HepG2 (cell line): ENCODE data around the gene DNMBP. TPM values are rescaled to one million over a fixed set of nuclear protein-coding genes. Genes with fewer than 3 reads are reported as not detected.
A peak's percentile ranks its signal among the peaks of the same experiment; 100 is the strongest.

Source experiments
- ATAC-seq: fragments of 200-7000 bp; cut with Tn5 transposase; 3 replicates; pipeline ENCODE4 v1.9.1; 2020; ENCODE audit warnings: mild to moderate bottlenecking, moderate library complexity
- BruUV-seq: library from RNA; stranded (reverse); fragments of 400-500 nt; replicated peaks from 2 replicates; lab custom pipeline; 2021; lab: Mats Ljungman, UMichigan
- CTCF ChIA-PET: fragments of 300-600 bp; formaldehyde crosslinking; extraction: SDS; loops from one replicate; lab custom pipeline; 2021; ENCODE audit warnings: low total read pairs, inconsistent platforms, low intra/inter-chr PET ratio; lab: Yijun Ruan, JAX
- POLR2A ChIA-PET: fragments of 350-600 bp; sonication (Branson Sonifier 250); formaldehyde crosslinking; loops from one replicate; lab custom pipeline; 2020; ENCODE audit warnings: antibody characterized with exemption, inconsistent platforms; lab: Yijun Ruan, JAX
- DNase-seq: peaks from one replicate; pipeline ENCODE4 v3.0.0-alpha.2; 2015; ENCODE audit warnings: low spot score
- FAIRE-seq: peaks from 3 replicates; lab custom pipeline; 2011; peaks lifted over from hg19 to GRCh38; lab: Jason Lieb, UNC
- H2AFZ ChIP-seq: one replicate; pipeline ENCODE4 v1.6.1; 2011; ENCODE audit warnings: low read length, inconsistent platforms
- H3K27ac ChIP-seq: fragments of 300-600 bp; 3 replicates; pipeline ENCODE4 v1.8.0; 2011; ENCODE audit warnings: mixed run types, mild to moderate bottlenecking, mixed read lengths, low read length, inconsistent platforms; ENCODE audit not compliant: insufficient read depth; ENCODE audit errors: extremely low read length
- H3K27me3 ChIP-seq, 2 experiments: fragments of 200-600 bp in 1 of 2; 2 replicates in 1 of 2; 3 replicates in 1 of 2; pipeline versions ENCODE4 v1.6.0 to v1.8.0; 2011; ENCODE audit warnings: low read length in 2 of 2, mild to moderate bottlenecking in 2 of 2, moderate library complexity in 2 of 2, inconsistent platforms in 1 of 2; ENCODE audit not compliant: insufficient read depth in 2 of 2, control insufficient read depth in 1 of 2
- H3K36me3 ChIP-seq, 2 experiments: fragments of 200-600 bp in 1 of 2; replicated peaks in 1 of 2; 2 replicates in 1 of 2; 3 replicates in 1 of 2; pipeline versions ENCODE4 v1.5.1 to v1.8.0; 2011; ENCODE audit warnings: low read length in 2 of 2, inconsistent platforms in 1 of 2; ENCODE audit not compliant: insufficient read depth in 2 of 2, control insufficient read depth in 1 of 2
- H3K4me1 ChIP-seq: 2 replicates; pipeline ENCODE4 v1.5.1; 2012; ENCODE audit warnings: low read length, inconsistent platforms; ENCODE audit not compliant: insufficient read depth
- H3K4me2 ChIP-seq: 2 replicates; pipeline ENCODE4 v1.6.0; 2011; ENCODE audit warnings: low read depth, low read length, inconsistent platforms
- H3K4me3 ChIP-seq, 3 experiments: fragments of 200-600 bp in 1 of 3; sonication (generic), shearing (Covaris generic) in 1 of 3; replicated peaks in 1 of 3; 2 replicates each; pipeline ENCODE4 v1.5.1; 2011 to 2016; ENCODE audit warnings: low read length in 3 of 3, inconsistent platforms in 2 of 3, low read depth in 2 of 3, mild to moderate bottlenecking in 2 of 3, control low read depth in 1 of 3, mixed read lengths in 1 of 3; ENCODE audit not compliant: insufficient read depth in 1 of 3
- H3K79me2 ChIP-seq: one replicate; pipeline ENCODE4 v1.6.1; 2011; ENCODE audit warnings: low read length, inconsistent platforms; ENCODE audit not compliant: insufficient read depth
- H3K9ac ChIP-seq: 2 replicates; pipeline ENCODE4 v1.6.0; 2011; ENCODE audit warnings: mild to moderate bottlenecking, low read depth, low read length, inconsistent platforms; ENCODE audit not compliant: insufficient read depth
- H3K9me3 ChIP-seq: 2 replicates; pipeline ENCODE4 v1.5.1; 2012; ENCODE audit warnings: mild to moderate bottlenecking, low read length
- H4K20me1 ChIP-seq: 2 replicates; pipeline ENCODE4 v1.6.0; 2011; ENCODE audit warnings: inconsistent platforms, mild to moderate bottlenecking, low read length, moderate library complexity; ENCODE audit not compliant: insufficient read depth
- ARNT2 ChIP-seq: sonication (generic); formaldehyde crosslinking; IDR thresholded peaks from 2 replicates; pipeline ENCODE4 v1.8.0; 2022; ENCODE audit warnings: mild to moderate bottlenecking, low read depth, missing genetic modification reagents, moderate library complexity
- BRF2 ChIP-seq: sonication (generic); formaldehyde crosslinking; IDR thresholded peaks from 2 replicates; pipeline ENCODE4 v1.8.1; 2022; ENCODE audit warnings: mild to moderate bottlenecking, missing genetic modification reagents
- DZIP1 ChIP-seq: sonication (generic); formaldehyde crosslinking; IDR thresholded peaks from 2 replicates; pipeline ENCODE4 v1.5.0; 2020; ENCODE audit warnings: mild to moderate bottlenecking, missing genetic modification reagents
- KLF15 ChIP-seq: sonication (generic); formaldehyde crosslinking; IDR thresholded peaks from 2 replicates; pipeline ENCODE4 v1.8.1; 2023; ENCODE audit warnings: borderline replicate concordance, mild to moderate bottlenecking, inconsistent platforms, missing genetic modification reagents, mixed read lengths
- MATR3 ChIP-seq: sonication (generic); formaldehyde crosslinking; IDR thresholded peaks from 2 replicates; pipeline ENCODE4 v1.4.0; 2020; ENCODE audit warnings: missing genetic modification reagents
- MED1 ChIP-seq: sonication (generic); formaldehyde crosslinking; IDR thresholded peaks from 2 replicates; pipeline ENCODE4 v1.4.0; 2020; ENCODE audit warnings: missing genetic modification reagents
- NR2F2 ChIP-seq: IDR thresholded peaks from 2 replicates; pipeline ENCODE4 v1.6.1; 2012; ENCODE audit warnings: low read depth, inconsistent platforms, borderline replicate concordance
- POLR2AphosphoS2 ChIP-seq: IDR thresholded peaks from 2 replicates; pipeline ENCODE4 v1.6.1; 2011; ENCODE audit warnings: low read depth, low read length, improper control_type of control experiment
- POLR2AphosphoS5 ChIP-seq: IDR thresholded peaks from 2 replicates; pipeline ENCODE4 v1.6.1; 2012; ENCODE audit warnings: low read depth, low read length
- POLR2G ChIP-seq: fragments of 200-400 bp; formaldehyde crosslinking; IDR thresholded peaks from 2 replicates; pipeline ENCODE4 v1.6.1; 2018; ENCODE audit warnings: mild to moderate bottlenecking, low read depth, low read length, moderate library complexity
- RAD21 ChIP-seq: fragments of 450-650 bp; formaldehyde crosslinking; IDR thresholded peaks from 2 replicates; pipeline ENCODE4 v1.5.0; 2020; ENCODE audit warnings: mild to moderate bottlenecking
- RBM22 ChIP-seq: fragments of 200-400 bp; formaldehyde crosslinking; optimal IDR thresholded peaks from 2 replicates; pipeline ENCODE3; 2017; ENCODE audit warnings: mild to moderate bottlenecking, low read length, moderate library complexity
- SOX6 ChIP-seq, 2 experiments: fragments of 450-650 bp in 1 of 2; sonication (generic) in 1 of 2; formaldehyde crosslinking in 1 of 2; IDR thresholded peaks; 2 replicates each; pipeline versions ENCODE4 v1.4.0 to v1.6.1; 2017 to 2020; ENCODE audit warnings: antibody characterized with exemption in 1 of 2, mild to moderate bottlenecking in 1 of 2, missing genetic modification reagents in 1 of 2
- STAG1 ChIP-seq: sonication (generic); formaldehyde crosslinking; IDR thresholded peaks from 2 replicates; pipeline ENCODE4 v1.4.0; 2020; ENCODE audit warnings: missing genetic modification reagents
- TIGD3 ChIP-seq: sonication (generic); formaldehyde crosslinking; IDR thresholded peaks from 2 replicates; pipeline ENCODE4 v1.5.1; 2020; ENCODE audit warnings: mild to moderate bottlenecking, missing genetic modification reagents, borderline replicate concordance
- U2AF1 ChIP-seq: fragments of 200-400 bp; formaldehyde crosslinking; optimal IDR thresholded peaks from 2 replicates; pipeline ENCODE3; 2017; ENCODE audit warnings: mild to moderate bottlenecking, low read depth, low read length
- ZFP82 ChIP-seq: sonication (generic); formaldehyde crosslinking; IDR thresholded peaks from 2 replicates; pipeline ENCODE4 v1.5.1; 2020; ENCODE audit warnings: mild to moderate bottlenecking, missing genetic modification reagents, borderline replicate concordance
- ZNF460 ChIP-seq: sonication (generic); formaldehyde crosslinking; IDR thresholded peaks from 2 replicates; pipeline ENCODE4 v1.5.1; 2020; ENCODE audit warnings: missing genetic modification reagents, mild to moderate bottlenecking, borderline replicate concordance
- ZNF619 ChIP-seq: sonication (generic); formaldehyde crosslinking; IDR thresholded peaks from 2 replicates; pipeline ENCODE4 v1.4.0; 2020; ENCODE audit warnings: mild to moderate bottlenecking, missing genetic modification reagents
- ZNF883 ChIP-seq: sonication (generic); formaldehyde crosslinking; IDR thresholded peaks from 2 replicates; pipeline ENCODE4 v1.5.1; 2020; ENCODE audit warnings: mild to moderate bottlenecking, missing genetic modification reagents; ENCODE audit errors: not compliant biosample characterization
- ZSCAN20 ChIP-seq: sonication (generic); formaldehyde crosslinking; IDR thresholded peaks from 2 replicates; pipeline ENCODE4 v1.4.0; 2020; ENCODE audit warnings: missing genetic modification reagents, mild to moderate bottlenecking, borderline replicate concordance
- WGBS: methylation state at CpG from one replicate; pipeline ENCODE4 v1.1.6; 2017; ENCODE audit warnings: low lambda C conversion rate; 5-methylcytosine and 5-hydroxymethylcytosine counted together
- in situ Hi-C: cut with HindIII; loops from 2 replicates; pipeline ENCODE4 v1.10.0; 2017; ENCODE audit warnings: low pct_unique_long_range_greater_than_20kb; ENCODE audit not compliant: extremely low pct_ligation_motif_present
- intact Hi-C: fragments of 100-400 bp; cut with micrococcal nuclease; formaldehyde crosslinking; loops from one replicate; pipeline ENCODE4 v1.10.0; 2022; ENCODE audit not compliant: unreplicated experiment
- polyA plus RNA-seq, 8 experiments: library from polyadenylated mRNA; depleted of rRNA in 3 of 8; stranded (reverse) in 7 of 8; unstranded in 1 of 8; fragments of >200 nt; fragmentation: Illumina TruSeq in 4 of 8; extraction: Trizol in 4 of 8; gene quantifications; 2 replicates each; pipeline versions ENCODE4 v1.2.1 to v1.2.3, GENCODE V29; 2011 to 2016; ENCODE audit warnings: low read depth in 4 of 8, missing spikeins in 1 of 8, mixed read lengths in 1 of 8; ENCODE audit not compliant: insufficient read depth in 1 of 8
- total RNA-seq, 5 experiments: library from RNA; depleted of rRNA; stranded (reverse); fragments of >200 nt; fragmentation: Illumina TruSeq; extraction: Trizol; gene quantifications; 2 replicates each; pipeline ENCODE4 v1.2.3, GENCODE V29; 2016; ENCODE audit warnings: low read depth in 1 of 5

Gene DNMBP
- total and polyA plus RNA-seq, 2 of the 13 experiments (the other 11 are each of a cell fraction or from before 2014, with no cell fraction given), result 3.6 to 6.3 TPM

GRCh38 chr10:99854860-99855259 is 154.9 kb downstream of the DNMBP start:
- intact Hi-C loops, result loop anchor here (5.0 kb wide), 3 partner anchors 72 to 247 kb away; no protein-coding TSS in a partner anchor
- in situ Hi-C loops, result loop anchor here (10.0 kb wide), 1 partner anchor 250 kb away; no protein-coding TSS in a partner anchor
- H3K9ac ChIP-seq, result no peak overlapping the region
- H3K9me3 ChIP-seq, result no peaks in the 10 kb centered on the region
- H3K36me3 ChIP-seq, result peaks cover 11 to 30% of the 10 kb centered on the region in 2 experiments
- DNase-seq (peak; percentile 41), ATAC-seq (peak; percentile 10), FAIRE-seq (peak; percentile 55)
- 55% methylated on average over 6 of the region's 6 CpGs for WGBS
- no peaks in the 10 kb centered on the region; the same call in 1 of the 2 replicates for H4K20me1 ChIP-seq
- BruUV-seq, result TSS peak; percentile 3
- peaks cover 28% of the 10 kb centered on the region for H3K4me1 ChIP-seq
- H3K4me3 ChIP-seq, result no peak overlapping the region
- no peak overlapping the region for H3K27ac ChIP-seq
- POLR2A ChIA-PET, result no interaction called here
- no peaks in the 10 kb centered on the region for H3K79me2 ChIP-seq
- CTCF ChIA-PET, result no interaction called here
- no peak overlapping the region for H2AFZ ChIP-seq
- no peak overlapping the region for H3K4me2 ChIP-seq
- H3K27me3 ChIP-seq, result no peaks in the 10 kb centered on the region
- TF ChIP-seq ZNF460 (no peak), ZNF883 (CRISPR knock-in tag) (no peak), STAG1 (CRISPR knock-in tag) (peak; percentile 68), ZSCAN20 (CRISPR knock-in tag) (no peak), KLF15 (no peak), NR2F2 (no peak), POLR2AphosphoS5 (no peak), RAD21 (CRISPR knock-in tag) (0 out of 2 replicates have a peak, but pooled peaks have one; percentile 21), ARNT2 (CRISPR knock-in tag) (no peak), MATR3 (no peak), ZNF619 (no peak), BRF2 (CRISPR knock-in tag) (no peak), POLR2AphosphoS2 (peak; percentile 64; the same call in 1 of the 2 replicates), MED1 (CRISPR knock-in tag) (no peak), U2AF1 (no peak), POLR2G (peak; percentile 69; the same call in 1 of the 2 replicates), RBM22 (peak; percentile 98), SOX6 (IDR thresholded peaks at IDR 0.05) (no peak), SOX6 (CRISPR knock-in tag; IDR thresholded peaks at IDR 0.05) (no peak), ZFP82 (CRISPR knock-in tag) (no peak), TIGD3 (CRISPR knock-in tag) (no peak), DZIP1 (CRISPR knock-in tag) (no peak)
